Left lung (tissue), 10 donors: ENCODE data around the gene LBH. TPM values are rescaled to one million over a fixed set of nuclear protein-coding genes. Genes with fewer than 3 reads are reported as not detected.

Source experiments
- ATAC-seq: fragments of 200-7000 bp; cut with Tn5 transposase; one replicate; pipeline ENCODE4 v1.9.1; 2020; ENCODE audit warnings: moderate library complexity
- DNase-seq, 4 donors: peaks; one replicate each; pipeline ENCODE4 v3.0.0-alpha.2; 2013 to 2020
- H3K27ac ChIP-seq, 2 donors: fragments of 200-600 bp; sonication (generic) in 1 of 2; one replicate each; pipeline versions ENCODE4 v1.5.0 to v1.8.0; 2020 to 2021
- H3K27me3 ChIP-seq, 2 donors: fragments of 200-600 bp; sonication (generic) in 1 of 2; one replicate each; pipeline versions ENCODE4 v1.5.0 to v1.8.0; 2020 to 2021
- H3K36me3 ChIP-seq, 2 donors: fragments of 200-600 bp; sonication (generic) in 1 of 2; one replicate each; pipeline versions ENCODE4 v1.5.0 to v1.8.0; 2020 to 2021
- H3K4me1 ChIP-seq, 2 donors: fragments of 200-600 bp; one replicate each; pipeline ENCODE4 v1.8.0; 2021
- H3K4me3 ChIP-seq, 2 donors: fragments of 200-600 bp; sonication (generic) in 1 of 2; one replicate each; pipeline versions ENCODE4 v1.5.0 to v1.8.0; 2020 to 2021; ENCODE audit warnings: mild to moderate bottlenecking in 1 of 2
- H3K9me3 ChIP-seq, 2 donors: fragments of 200-600 bp; sonication (generic) in 1 of 2; one replicate each; pipeline versions ENCODE4 v1.5.0 to v1.8.0; 2020 to 2021
- intact Hi-C, 2 donors: fragments of 100-400 bp; cut with DNase I; formaldehyde crosslinking; loops; one replicate each; pipeline versions ENCODE4 v1.11.2 to v1.14.2; 2022
- polyA plus RNA-seq, 6 donors: library from polyadenylated mRNA; unstranded; fragments of 120-200 nt; gene quantifications; one replicate each; pipeline ENCODE4 v1.2.1, GENCODE V29; 2013; ENCODE audit not compliant: insufficient read length in 6 of 6
- total RNA-seq, 2 donors: library from RNA; stranded (reverse); fragmentation: NEBNext Ultra II Directional; extraction: Animal tissue kit (Norgen Biotek cat#: 25700); gene quantifications; one replicate each; pipeline ENCODE4 v1.2.1, GENCODE V29; 2021
- TF ChIP-seq, protein P1 (sequence below), 2 donors: fragments of 200-600 bp; sonication (generic) in 1 of 2; IDR thresholded peaks; one replicate each; pipeline versions ENCODE4 v1.5.0 to v1.8.0; 2021; ENCODE audit warnings: antibody characterized with exemption in 2 of 2
- donor health status: DM: no; HTN: yes; CAD: no.
- donor health status: DM: no; HTN: no; CAD: no.

The LBH gene
- total and polyA plus RNA-seq, 8 donors: 93.6 to 256 (median 124) TPM

- no peak for DNase-seq
- H3K4me1 ChIP-seq: peaks cover 4 to 13% of the 10 kb centered on the region in 2 donors
- no peak overlapping the region for H3K4me3 ChIP-seq
- TF ChIP-seq, protein P1, sequence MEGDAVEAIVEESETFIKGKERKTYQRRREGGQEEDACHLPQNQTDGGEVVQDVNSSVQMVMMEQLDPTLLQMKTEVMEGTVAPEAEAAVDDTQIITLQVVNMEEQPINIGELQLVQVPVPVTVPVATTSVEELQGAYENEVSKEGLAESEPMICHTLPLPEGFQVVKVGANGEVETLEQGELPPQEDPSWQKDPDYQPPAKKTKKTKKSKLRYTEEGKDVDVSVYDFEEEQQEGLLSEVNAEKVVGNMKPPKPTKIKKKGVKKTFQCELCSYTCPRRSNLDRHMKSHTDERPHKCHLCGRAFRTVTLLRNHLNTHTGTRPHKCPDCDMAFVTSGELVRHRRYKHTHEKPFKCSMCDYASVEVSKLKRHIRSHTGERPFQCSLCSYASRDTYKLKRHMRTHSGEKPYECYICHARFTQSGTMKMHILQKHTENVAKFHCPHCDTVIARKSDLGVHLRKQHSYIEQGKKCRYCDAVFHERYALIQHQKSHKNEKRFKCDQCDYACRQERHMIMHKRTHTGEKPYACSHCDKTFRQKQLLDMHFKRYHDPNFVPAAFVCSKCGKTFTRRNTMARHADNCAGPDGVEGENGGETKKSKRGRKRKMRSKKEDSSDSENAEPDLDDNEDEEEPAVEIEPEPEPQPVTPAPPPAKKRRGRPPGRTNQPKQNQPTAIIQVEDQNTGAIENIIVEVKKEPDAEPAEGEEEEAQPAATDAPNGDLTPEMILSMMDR (IDR thresholded peaks at IDR 0.05): no peak
- no peaks in the 10 kb centered on the region for H3K27me3 ChIP-seq
- peak overlapping the region in 1 of 2 donors; percentile 77 for H3K27ac ChIP-seq
- ATAC-seq: peak; percentile 60
- intact Hi-C loops: no loop called here
- H3K9me3 ChIP-seq: no peaks in the 10 kb centered on the region
- no peaks in the 10 kb centered on the region for H3K36me3 ChIP-seq
Observed at GRCh38 chr2:30218814-30219213, 12.5 kb upstream of the LBH start.

- ATAC-seq (no peak), DNase-seq (no peak)
- no peak overlapping the region for H3K4me3 ChIP-seq
- H3K9me3 ChIP-seq: no peaks in the 10 kb centered on the region
- no peak overlapping the region for H3K27ac ChIP-seq
- no peaks in the 10 kb centered on the region for H3K27me3 ChIP-seq
- H3K4me1 ChIP-seq: peaks cover 4 to 24% of the 10 kb centered on the region in 2 donors
- intact Hi-C loops: no loop called here
- H3K36me3 ChIP-seq: no peaks in the 10 kb centered on the region
- TF ChIP-seq, protein P1 (IDR thresholded peaks at IDR 0.05): no peak
Observed at GRCh38 chr2:30219886-30220875, 11.2 kb upstream of the LBH start.

GRCh38 chr2:30221531-30221930, 9.8 kb upstream of the LBH start:
- Histone ChIP-seq H3K36me3 (no peaks in the 10 kb centered on the region), H3K9me3 (no peaks in the 10 kb centered on the region), H3K4me3 (no peak overlapping the region), H3K27ac (no peak overlapping the region), H3K4me1 (peaks cover 8 to 38% of the 10 kb centered on the region in 2 donors), H3K27me3 (no peaks in the 10 kb centered on the region)
- intact Hi-C loops: no loop called here
- ATAC-seq (no peak), DNase-seq (no peak)
- TF ChIP-seq, protein P1 (IDR thresholded peaks at IDR 0.05): no peak

- Histone ChIP-seq H3K27me3 (no peaks in the 10 kb centered on the region), H3K36me3 (no peaks in the 10 kb centered on the region), H3K4me1 (peaks cover 9 to 42% of the 10 kb centered on the region in 2 donors), H3K9me3 (no peaks in the 10 kb centered on the region), H3K27ac (no peak overlapping the region), H3K4me3 (no peak overlapping the region)
- intact Hi-C loops: no loop called here
- ATAC-seq (no peak), DNase-seq (no peak)
- TF ChIP-seq, protein P1 (IDR thresholded peaks at IDR 0.05): no peak
Observed at GRCh38 chr2:30222031-30222430, 9.3 kb upstream of the LBH start.

DNA sequence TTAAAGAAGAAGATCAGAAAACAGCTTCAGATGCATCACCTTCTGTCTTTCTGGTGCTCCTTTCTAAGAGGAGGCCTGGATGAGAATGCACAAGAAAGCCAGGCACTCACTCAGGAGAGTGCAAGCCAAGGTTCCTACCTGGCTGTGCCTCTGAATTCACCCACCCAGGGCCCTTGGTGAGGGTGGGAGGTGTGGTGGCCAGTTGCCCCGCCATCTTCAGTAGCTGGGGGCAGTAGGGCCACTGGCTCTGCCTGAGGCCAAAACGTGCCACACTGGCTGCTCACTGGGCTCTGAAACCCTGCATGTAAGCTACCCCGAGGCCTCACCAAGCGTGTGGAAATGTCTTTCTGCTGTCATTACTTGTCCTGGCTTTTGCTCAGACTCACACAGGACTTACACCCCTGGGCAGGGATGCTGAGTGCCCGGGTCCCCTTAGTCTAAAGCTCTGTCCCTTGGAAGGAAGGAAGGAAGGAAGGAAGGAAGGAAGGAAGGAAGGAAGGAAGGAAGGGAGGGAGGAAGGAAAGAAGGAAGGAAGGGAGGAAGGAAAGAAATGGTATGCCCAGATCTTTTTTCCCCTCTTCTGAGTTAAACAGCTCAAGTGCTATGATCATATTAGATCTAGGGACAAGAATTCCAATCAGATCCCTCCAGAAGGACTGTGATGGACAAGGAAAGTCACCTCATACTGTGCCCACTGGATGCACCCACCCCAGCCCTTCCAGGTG, 8.5 kb upstream of the LBH start:
- H3K27ac ChIP-seq: no peak overlapping the region
- no peak overlapping the region for H3K4me3 ChIP-seq
- intact Hi-C loops: no loop called here
- no peaks in the 10 kb centered on the region for H3K27me3 ChIP-seq
- ATAC-seq (no peak), DNase-seq (no peak)
- no peaks in the 10 kb centered on the region for H3K9me3 ChIP-seq
- TF ChIP-seq, protein P1 (IDR thresholded peaks at IDR 0.05): no peak
- H3K4me1 ChIP-seq: peaks cover 9 to 42% of the 10 kb centered on the region in 2 donors
- H3K36me3 ChIP-seq: no peaks in the 10 kb centered on the region
